ENCODE data around the gene EXPH5. TPM values are rescaled to one million over a fixed set of nuclear protein-coding genes. Genes with fewer than 3 reads are reported as not detected.

Gene EXPH5
- total RNA-seq, 1 experiment from 2014 or later = 18.3 TPM

DNA sequence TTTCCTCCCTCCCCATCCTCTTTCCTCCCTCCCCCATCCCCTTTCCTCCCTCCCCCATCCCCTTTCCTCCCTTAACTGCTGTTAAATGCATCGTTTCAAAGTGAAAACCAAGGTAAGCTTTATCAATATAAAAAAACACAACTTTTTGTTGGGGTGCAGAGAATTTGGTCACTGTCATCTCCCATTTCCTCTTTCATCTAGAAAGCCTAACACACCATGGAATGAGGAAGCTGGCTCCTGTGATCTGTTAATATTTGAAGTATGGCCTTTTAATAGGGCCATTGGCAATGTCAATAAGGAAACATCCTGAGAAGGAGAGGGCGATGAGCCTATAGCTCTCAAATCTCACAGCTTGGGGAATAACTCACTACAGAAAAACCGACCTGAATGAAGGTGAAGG is 7.0 kb downstream of the EXPH5 start:
- Histone ChIP-seq H3K4me2 (ENCODE audit: low read length) (no peak overlapping the region), H3K4me1 (ENCODE audit: control insufficient read depth in 1 of 2, insufficient read depth in 2 of 2, low read length in 2 of 2) (peaks cover 0 to 4% of the 10 kb centered on the region in 2 experiments; a peak in 1 of 4 replicates), H3K27me3 (ENCODE audit: insufficient read depth, low read length) (no peaks in the 10 kb centered on the region), H3K9ac (ENCODE audit: low read length) (no peak overlapping the region), H4K20me1 (ENCODE audit: insufficient read depth) (no peaks in the 10 kb centered on the region), H3K9me3 (ENCODE audit: control insufficient read depth in 1 of 2, insufficient read depth in 1 of 2, low read depth in 1 of 2, low read length in 2 of 2) (no peaks in the 10 kb centered on the region), H3K27ac (ENCODE audit: low read depth, low read length) (no peak overlapping the region), H3K9me2 (ENCODE audit: insufficient read depth) (no peaks in the 10 kb centered on the region), H3K36me3 (ENCODE audit: control insufficient read depth in 1 of 2, insufficient read depth in 2 of 2, low read length in 2 of 2) (no peaks in the 10 kb centered on the region), H3K4me3 (replicated peaks in 1 of 2; ENCODE audit: low read depth in 1 of 2, low read length in 2 of 2) (no peak overlapping the region), H3K79me2 (ENCODE audit: insufficient read depth, low read length) (peaks cover 16% of the 10 kb centered on the region; the same call in 1 of the 2 replicates), H2AFZ (ENCODE audit: low read depth, low read length, poor library complexity, severe bottlenecking) (no peak overlapping the region)
- ChIA-PET CTCF (no interaction called here), RAD21 (ENCODE audit: low non-redundant PET in 1 of 2, low total read pairs in 2 of 2, uncharacterized antibody in 2 of 2, unreplicated experiment in 2 of 2) (no interaction called here), POLR2A (no interaction called here)
- TF ChIP-seq JUND (IDR thresholded peaks at IDR 0.05) (no peak), ELF1 (IDR thresholded peaks at IDR 0.05; ENCODE audit: borderline replicate concordance, low read depth) (no peak), EGR1 (IDR thresholded peaks at IDR 0.05; ENCODE audit: low read depth) (no peak), ZFX (IDR thresholded peaks at IDR 0.05) (no peak), RAD21 (IDR thresholded peaks at IDR 0.05; ENCODE audit: low read depth) (no peak), FOSL1 (IDR thresholded peaks at IDR 0.05; ENCODE audit: low read depth) (no peak), EZH2 (IDR thresholded peaks at IDR 0.05) (no peak), ZNF274 (IDR thresholded peaks at IDR 0.05; ENCODE audit: low read depth, low read length) (no peak), CEBPB (IDR thresholded peaks at IDR 0.05; ENCODE audit: low read depth) (no peak), CBX3 (IDR thresholded peaks at IDR 0.05; ENCODE audit: low read depth) (no peak), EZH2phosphoT487 (IDR thresholded peaks at IDR 0.05; ENCODE audit: borderline replicate concordance) (no peak), POLR2A (IDR thresholded peaks at IDR 0.05; ENCODE audit: borderline replicate concordance, extremely low read depth, insufficient read depth, insufficient read length) (no peak), POLR2AphosphoS5 (IDR thresholded peaks at IDR 0.05; ENCODE audit: low read depth, low read length) (no peak), YY1 (IDR thresholded peaks at IDR 0.05; ENCODE audit: extremely low read depth, insufficient replicate concordance, low read depth, low read length) (no peak), SP1 (IDR thresholded peaks at IDR 0.05; ENCODE audit: low read depth) (no peak)
- TF ChIP-seq, protein P1, sequence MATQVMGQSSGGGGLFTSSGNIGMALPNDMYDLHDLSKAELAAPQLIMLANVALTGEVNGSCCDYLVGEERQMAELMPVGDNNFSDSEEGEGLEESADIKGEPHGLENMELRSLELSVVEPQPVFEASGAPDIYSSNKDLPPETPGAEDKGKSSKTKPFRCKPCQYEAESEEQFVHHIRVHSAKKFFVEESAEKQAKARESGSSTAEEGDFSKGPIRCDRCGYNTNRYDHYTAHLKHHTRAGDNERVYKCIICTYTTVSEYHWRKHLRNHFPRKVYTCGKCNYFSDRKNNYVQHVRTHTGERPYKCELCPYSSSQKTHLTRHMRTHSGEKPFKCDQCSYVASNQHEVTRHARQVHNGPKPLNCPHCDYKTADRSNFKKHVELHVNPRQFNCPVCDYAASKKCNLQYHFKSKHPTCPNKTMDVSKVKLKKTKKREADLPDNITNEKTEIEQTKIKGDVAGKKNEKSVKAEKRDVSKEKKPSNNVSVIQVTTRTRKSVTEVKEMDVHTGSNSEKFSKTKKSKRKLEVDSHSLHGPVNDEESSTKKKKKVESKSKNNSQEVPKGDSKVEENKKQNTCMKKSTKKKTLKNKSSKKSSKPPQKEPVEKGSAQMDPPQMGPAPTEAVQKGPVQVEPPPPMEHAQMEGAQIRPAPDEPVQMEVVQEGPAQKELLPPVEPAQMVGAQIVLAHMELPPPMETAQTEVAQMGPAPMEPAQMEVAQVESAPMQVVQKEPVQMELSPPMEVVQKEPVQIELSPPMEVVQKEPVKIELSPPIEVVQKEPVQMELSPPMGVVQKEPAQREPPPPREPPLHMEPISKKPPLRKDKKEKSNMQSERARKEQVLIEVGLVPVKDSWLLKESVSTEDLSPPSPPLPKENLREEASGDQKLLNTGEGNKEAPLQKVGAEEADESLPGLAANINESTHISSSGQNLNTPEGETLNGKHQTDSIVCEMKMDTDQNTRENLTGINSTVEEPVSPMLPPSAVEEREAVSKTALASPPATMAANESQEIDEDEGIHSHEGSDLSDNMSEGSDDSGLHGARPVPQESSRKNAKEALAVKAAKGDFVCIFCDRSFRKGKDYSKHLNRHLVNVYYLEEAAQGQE (IDR thresholded peaks at IDR 0.05; ENCODE audit: low read depth) = no peak
- TF ChIP-seq, protein P2, sequence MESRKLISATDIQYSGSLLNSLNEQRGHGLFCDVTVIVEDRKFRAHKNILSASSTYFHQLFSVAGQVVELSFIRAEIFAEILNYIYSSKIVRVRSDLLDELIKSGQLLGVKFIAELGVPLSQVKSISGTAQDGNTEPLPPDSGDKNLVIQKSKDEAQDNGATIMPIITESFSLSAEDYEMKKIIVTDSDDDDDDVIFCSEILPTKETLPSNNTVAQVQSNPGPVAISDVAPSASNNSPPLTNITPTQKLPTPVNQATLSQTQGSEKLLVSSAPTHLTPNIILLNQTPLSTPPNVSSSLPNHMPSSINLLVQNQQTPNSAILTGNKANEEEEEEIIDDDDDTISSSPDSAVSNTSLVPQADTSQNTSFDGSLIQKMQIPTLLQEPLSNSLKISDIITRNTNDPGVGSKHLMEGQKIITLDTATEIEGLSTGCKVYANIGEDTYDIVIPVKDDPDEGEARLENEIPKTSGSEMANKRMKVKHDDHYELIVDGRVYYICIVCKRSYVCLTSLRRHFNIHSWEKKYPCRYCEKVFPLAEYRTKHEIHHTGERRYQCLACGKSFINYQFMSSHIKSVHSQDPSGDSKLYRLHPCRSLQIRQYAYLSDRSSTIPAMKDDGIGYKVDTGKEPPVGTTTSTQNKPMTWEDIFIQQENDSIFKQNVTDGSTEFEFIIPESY (IDR thresholded peaks at IDR 0.05; ENCODE audit: extremely low read depth, insufficient replicate concordance, low read length) = no peak
- TF ChIP-seq, protein P3, sequence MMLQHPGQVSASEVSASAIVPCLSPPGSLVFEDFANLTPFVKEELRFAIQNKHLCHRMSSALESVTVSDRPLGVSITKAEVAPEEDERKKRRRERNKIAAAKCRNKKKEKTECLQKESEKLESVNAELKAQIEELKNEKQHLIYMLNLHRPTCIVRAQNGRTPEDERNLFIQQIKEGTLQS (IDR thresholded peaks at IDR 0.05) = no peak
- TF ChIP-seq, protein P4, sequence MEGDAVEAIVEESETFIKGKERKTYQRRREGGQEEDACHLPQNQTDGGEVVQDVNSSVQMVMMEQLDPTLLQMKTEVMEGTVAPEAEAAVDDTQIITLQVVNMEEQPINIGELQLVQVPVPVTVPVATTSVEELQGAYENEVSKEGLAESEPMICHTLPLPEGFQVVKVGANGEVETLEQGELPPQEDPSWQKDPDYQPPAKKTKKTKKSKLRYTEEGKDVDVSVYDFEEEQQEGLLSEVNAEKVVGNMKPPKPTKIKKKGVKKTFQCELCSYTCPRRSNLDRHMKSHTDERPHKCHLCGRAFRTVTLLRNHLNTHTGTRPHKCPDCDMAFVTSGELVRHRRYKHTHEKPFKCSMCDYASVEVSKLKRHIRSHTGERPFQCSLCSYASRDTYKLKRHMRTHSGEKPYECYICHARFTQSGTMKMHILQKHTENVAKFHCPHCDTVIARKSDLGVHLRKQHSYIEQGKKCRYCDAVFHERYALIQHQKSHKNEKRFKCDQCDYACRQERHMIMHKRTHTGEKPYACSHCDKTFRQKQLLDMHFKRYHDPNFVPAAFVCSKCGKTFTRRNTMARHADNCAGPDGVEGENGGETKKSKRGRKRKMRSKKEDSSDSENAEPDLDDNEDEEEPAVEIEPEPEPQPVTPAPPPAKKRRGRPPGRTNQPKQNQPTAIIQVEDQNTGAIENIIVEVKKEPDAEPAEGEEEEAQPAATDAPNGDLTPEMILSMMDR (IDR thresholded peaks at IDR 0.05 in 2 of 3, conservative IDR thresholded peaks at IDR 0.05 in 1 of 3; ENCODE audit: borderline replicate concordance in 1 of 3, insufficient read depth in 1 of 3, low read depth in 2 of 3, low read length in 2 of 3) = no peak
- TF ChIP-seq, protein P5, sequence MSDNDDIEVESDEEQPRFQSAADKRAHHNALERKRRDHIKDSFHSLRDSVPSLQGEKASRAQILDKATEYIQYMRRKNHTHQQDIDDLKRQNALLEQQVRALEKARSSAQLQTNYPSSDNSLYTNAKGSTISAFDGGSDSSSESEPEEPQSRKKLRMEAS (IDR thresholded peaks at IDR 0.05) = no peak
- no peak for ATAC-seq
- intact Hi-C loops (cut with micrococcal nuclease) = no loop called here
- no peak for DNase-seq (ENCODE audit: low read depth, low spot score)
- no TSS peak for BruUV-seq (replicated peaks)

Measured in HCT116 (cell line).